Neural progenitor cell (in vitro differentiated cells): ENCODE results near the gene LIF.

Experiments
- EZH2phosphoT487 ChIP-seq: fragments of 200-600 bp; sonication (generic); IDR thresholded peaks from 2 replicates; pipeline ENCODE4 v1.6.1; 2017; ENCODE audit warnings: antibody characterized with exemption
- TF ChIP-seq, protein P1 (sequence below): fragments of 200-600 bp; sonication (generic); IDR thresholded peaks from 2 replicates; pipeline ENCODE4 v1.5.1; 2017; ENCODE audit warnings: antibody characterized with exemption, mild to moderate bottlenecking

DNA sequence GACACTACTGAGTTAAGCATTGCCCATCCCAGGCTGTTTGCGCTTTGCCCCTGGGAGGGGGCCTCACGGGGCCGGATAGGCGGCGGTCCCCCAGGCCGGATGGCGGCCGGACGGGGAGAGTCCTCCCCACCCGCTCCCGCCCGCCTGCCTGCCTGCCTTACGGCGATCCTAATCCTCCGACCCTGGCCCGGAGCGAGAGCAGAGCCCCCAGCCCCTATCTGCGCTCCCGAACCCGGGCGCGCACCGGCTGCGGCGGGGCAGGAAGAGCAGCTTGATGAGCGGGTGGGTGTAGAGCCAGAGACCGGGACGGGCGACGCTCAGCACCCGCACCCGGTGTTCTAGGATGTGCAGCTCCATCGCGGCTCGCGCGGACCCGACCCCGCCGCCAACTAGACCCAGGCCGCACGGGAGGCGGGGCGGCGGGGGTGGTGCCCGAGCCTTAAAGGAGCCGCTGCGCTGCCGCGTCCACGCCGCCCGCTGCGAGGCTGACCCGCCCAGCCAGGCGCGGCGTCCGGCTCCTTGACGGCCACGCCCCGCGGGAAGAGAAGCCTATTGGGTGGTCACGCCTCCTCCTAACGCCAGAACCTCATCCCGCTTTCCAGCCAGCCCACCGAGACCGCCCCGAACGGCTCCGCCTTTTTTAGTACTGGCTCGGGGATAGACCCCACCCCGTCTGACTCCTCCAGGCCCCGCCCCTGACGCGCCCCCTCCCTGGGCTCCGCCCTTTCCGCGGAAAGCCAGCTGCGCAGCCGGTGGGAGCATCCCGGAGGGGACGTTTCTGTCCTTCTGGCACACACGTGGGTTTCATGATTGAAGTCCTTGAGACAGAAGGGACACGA, 42.8 kb upstream of the LIF start, which contains the start of gene CASTOR1:
- TF ChIP-seq, protein P1, sequence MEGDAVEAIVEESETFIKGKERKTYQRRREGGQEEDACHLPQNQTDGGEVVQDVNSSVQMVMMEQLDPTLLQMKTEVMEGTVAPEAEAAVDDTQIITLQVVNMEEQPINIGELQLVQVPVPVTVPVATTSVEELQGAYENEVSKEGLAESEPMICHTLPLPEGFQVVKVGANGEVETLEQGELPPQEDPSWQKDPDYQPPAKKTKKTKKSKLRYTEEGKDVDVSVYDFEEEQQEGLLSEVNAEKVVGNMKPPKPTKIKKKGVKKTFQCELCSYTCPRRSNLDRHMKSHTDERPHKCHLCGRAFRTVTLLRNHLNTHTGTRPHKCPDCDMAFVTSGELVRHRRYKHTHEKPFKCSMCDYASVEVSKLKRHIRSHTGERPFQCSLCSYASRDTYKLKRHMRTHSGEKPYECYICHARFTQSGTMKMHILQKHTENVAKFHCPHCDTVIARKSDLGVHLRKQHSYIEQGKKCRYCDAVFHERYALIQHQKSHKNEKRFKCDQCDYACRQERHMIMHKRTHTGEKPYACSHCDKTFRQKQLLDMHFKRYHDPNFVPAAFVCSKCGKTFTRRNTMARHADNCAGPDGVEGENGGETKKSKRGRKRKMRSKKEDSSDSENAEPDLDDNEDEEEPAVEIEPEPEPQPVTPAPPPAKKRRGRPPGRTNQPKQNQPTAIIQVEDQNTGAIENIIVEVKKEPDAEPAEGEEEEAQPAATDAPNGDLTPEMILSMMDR, result no peak
- no peak for TF ChIP-seq EZH2phosphoT487
